ENCODE data around the gene ZNF648. TPM values are rescaled to one million over a fixed set of nuclear protein-coding genes. Genes with fewer than 3 reads are reported as not detected.

The ZNF648 gene
- total and polyA plus RNA-seq, 9 donors = 0.12 to 2.4 (median 0.73) TPM

DNA sequence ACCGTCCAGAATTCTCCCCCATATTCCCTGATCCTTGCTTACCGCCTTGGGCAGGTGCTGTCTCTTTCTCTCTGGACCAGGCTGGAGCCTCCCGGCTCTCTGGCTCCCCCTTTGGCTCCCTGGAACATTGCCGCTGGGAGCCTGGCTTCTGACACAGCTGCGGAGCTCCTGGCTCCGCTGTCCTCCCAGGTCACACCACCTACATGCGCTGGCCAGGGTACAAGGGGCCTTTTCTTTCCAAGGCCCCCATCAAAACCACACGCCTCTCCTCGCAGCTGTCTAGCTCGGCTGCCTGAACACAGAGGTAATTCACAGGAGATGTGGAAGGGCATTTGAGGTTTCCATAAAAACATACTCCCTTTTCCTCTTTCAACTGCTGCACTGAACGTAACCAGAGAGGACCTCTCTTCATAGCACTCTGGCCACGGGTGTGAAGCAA lies 7.5 kb upstream of the ZNF648 start:
- H3K27ac ChIP-seq = no peak overlapping the region
- TF ChIP-seq EP300 (IDR thresholded peaks at IDR 0.05) = no peak
- TF ChIP-seq, protein P1, sequence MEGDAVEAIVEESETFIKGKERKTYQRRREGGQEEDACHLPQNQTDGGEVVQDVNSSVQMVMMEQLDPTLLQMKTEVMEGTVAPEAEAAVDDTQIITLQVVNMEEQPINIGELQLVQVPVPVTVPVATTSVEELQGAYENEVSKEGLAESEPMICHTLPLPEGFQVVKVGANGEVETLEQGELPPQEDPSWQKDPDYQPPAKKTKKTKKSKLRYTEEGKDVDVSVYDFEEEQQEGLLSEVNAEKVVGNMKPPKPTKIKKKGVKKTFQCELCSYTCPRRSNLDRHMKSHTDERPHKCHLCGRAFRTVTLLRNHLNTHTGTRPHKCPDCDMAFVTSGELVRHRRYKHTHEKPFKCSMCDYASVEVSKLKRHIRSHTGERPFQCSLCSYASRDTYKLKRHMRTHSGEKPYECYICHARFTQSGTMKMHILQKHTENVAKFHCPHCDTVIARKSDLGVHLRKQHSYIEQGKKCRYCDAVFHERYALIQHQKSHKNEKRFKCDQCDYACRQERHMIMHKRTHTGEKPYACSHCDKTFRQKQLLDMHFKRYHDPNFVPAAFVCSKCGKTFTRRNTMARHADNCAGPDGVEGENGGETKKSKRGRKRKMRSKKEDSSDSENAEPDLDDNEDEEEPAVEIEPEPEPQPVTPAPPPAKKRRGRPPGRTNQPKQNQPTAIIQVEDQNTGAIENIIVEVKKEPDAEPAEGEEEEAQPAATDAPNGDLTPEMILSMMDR (IDR thresholded peaks at IDR 0.05) = peak; percentile 35 to 61 (median 58)
- TF ChIP-seq POLR2A (IDR thresholded peaks at IDR 0.05) = no peak
- DNase-seq = peak; percentile 60 to 83 (median 73)
- no peaks in the 10 kb centered on the region for H3K9me3 ChIP-seq
- peaks cover 2% of the 10 kb centered on the region for H3K4me1 ChIP-seq (ENCODE audit: insufficient read depth)
- H3K4me3 ChIP-seq = no peak overlapping the region
- intact Hi-C loops (cut with DNase I) = no loop called here
- H3K27me3 ChIP-seq = no peaks in the 10 kb centered on the region
- H3K36me3 ChIP-seq = no peaks in the 10 kb centered on the region
- 3 to 25% (median 3%) methylated on average over 11 to 12 of the region's 12 CpGs for WGBS, 3 donors

DNA sequence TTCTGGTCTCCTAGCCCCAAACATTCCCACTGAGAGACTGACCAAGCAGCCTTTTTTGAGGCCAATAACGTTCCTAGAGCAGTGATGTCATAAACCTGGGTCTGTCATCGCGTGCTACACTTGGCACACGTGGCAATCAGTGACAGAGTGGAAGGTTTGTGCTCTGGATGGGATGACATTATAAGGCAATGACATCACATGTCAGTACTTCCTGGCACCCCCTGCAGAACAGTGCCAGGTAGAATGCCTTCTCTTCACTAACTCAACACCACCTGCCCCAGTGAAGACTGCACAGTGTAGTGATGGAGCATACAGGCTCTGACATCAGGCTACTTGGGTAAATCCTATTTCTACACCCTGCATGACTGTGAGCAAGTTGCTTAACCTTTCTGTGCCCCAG lies 5.4 kb upstream of the ZNF648 start:
- TF ChIP-seq EP300 (IDR thresholded peaks at IDR 0.05) = no peak
- TF ChIP-seq, protein P1 (IDR thresholded peaks at IDR 0.05) = no peak
- no peak for TF ChIP-seq POLR2A (IDR thresholded peaks at IDR 0.05)
- no peak for DNase-seq
- WGBS, 3 donors = 84 to 85% (median 84%) methylated on average over 4 of the region's 4 CpGs
- Histone ChIP-seq H3K27me3 (no peaks in the 10 kb centered on the region), H3K27ac (no peak overlapping the region), H3K4me3 (no peak overlapping the region), H3K36me3 (no peaks in the 10 kb centered on the region), H3K9me3 (no peaks in the 10 kb centered on the region), H3K4me1 (ENCODE audit: insufficient read depth) (peaks cover 2% of the 10 kb centered on the region)
- intact Hi-C loops (cut with DNase I) = no loop called here

DNA sequence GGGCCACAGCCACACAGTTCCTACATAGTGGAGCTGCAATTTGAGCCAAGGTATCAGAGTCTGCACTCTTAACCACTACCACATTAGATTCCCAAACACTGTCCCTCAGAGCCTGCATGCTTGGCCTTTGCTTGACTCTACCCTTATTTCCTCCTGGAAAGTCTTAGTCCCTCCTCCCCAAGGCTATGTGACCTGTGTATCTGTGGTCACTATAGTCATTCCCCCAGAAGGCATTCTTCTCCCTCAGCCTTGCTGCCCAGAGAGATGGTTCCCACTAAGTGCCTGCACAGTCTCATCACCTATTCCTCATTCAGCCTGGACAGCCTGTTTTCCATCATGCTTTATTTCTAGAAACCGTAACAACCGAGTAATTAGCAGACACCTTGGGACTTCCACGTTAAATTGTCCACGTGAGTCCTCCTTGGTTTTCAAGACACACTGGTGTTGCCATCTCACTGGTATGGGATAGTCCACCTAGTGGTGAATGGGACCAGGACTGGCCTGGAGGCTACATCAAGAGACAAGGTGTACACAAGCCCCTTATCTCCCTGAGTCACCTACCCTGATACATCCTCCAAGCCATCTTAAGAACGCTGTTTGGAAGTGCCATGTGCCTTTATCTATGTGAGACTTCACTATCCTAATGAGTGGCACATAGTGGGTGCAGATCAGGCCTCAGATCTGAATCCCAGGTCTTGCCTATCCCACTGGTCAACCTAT lies 3.8 kb upstream of the ZNF648 start:
- peaks cover 2% of the 10 kb centered on the region for H3K4me1 ChIP-seq (ENCODE audit: insufficient read depth)
- 93 to 96% (median 94%) methylated on average over 5 of the region's 5 CpGs for WGBS, 3 donors
- intact Hi-C loops (cut with DNase I) = no loop called here
- no peak overlapping the region for H3K27ac ChIP-seq
- no peak overlapping the region for H3K4me3 ChIP-seq
- H3K9me3 ChIP-seq = no peaks in the 10 kb centered on the region
- no peak for DNase-seq
- TF ChIP-seq, protein P1 (IDR thresholded peaks at IDR 0.05) = no peak
- no peak for TF ChIP-seq POLR2A (IDR thresholded peaks at IDR 0.05)
- TF ChIP-seq EP300 (IDR thresholded peaks at IDR 0.05) = no peak
- H3K36me3 ChIP-seq = no peaks in the 10 kb centered on the region
- H3K27me3 ChIP-seq = no peaks in the 10 kb centered on the region

DNA sequence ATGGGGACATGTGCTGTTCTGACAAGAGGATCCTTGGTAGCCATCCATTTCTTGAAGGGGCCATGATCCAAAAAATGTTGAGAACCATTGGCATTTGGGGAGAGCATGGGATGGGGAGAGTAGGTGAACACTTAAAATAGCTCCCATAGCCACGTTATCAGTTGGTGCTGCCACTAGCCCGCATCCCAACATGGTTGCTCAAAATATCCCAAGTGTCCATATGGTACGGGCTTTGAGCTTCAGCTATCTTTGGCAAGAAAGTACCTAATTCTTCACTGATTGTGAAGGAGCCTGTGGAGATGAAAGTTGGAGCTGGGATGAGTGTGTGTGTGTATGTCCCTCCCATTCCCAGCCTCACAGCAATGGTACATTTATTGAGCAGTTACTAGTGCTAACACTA lies 3.1 kb upstream of the ZNF648 start:
- 90 to 93% (median 92%) methylated on average over 3 of the region's 3 CpGs for WGBS, 3 donors
- intact Hi-C loops (cut with DNase I) = no loop called here
- H3K27me3 ChIP-seq = no peaks in the 10 kb centered on the region

More for the DNA sequence above, 3.1 kb upstream of the ZNF648 start:
- Histone ChIP-seq H3K36me3 (no peaks in the 10 kb centered on the region), H3K4me3 (no peak overlapping the region), H3K27ac (no peak overlapping the region), H3K9me3 (no peaks in the 10 kb centered on the region), H3K4me1 (ENCODE audit: insufficient read depth) (peaks cover 2% of the 10 kb centered on the region)
- DNase-seq = no peak
- TF ChIP-seq EP300 (IDR thresholded peaks at IDR 0.05) = no peak
- TF ChIP-seq, protein P1 (IDR thresholded peaks at IDR 0.05) = no peak
- TF ChIP-seq POLR2A (IDR thresholded peaks at IDR 0.05) = no peak

Measured in ovary (tissue), 9 donors.